HL-60/S4 (cell line): ENCODE data around the gene SGIP1.
"Not testable (repeated sequence)": the region's sequence is repeated elsewhere in the genome, so short reads cannot be mapped to it uniquely, and the experiment has no call there.

Source experiments
- in situ Hi-C: fragments of 300-500 bp; cut with MboI; formaldehyde crosslinking; loops from 2 replicates; pipeline ENCODE4 v1.14.3; 2022; ENCODE audit warnings: low sequenced_read_pairs

The SGIP1 gene

GRCh38 chr1:66758241-66758755, 224.3 kb downstream of the SGIP1 start:
- in situ Hi-C loops, result loop anchor here (25.0 kb wide), 1 partner anchor 754 kb away; no protein-coding TSS in a partner anchor

- in situ Hi-C loops, result loop anchor here (10.0 to 25.0 kb wide), 2 partner anchors 384 to 752 kb away; no protein-coding TSS in a partner anchor
Observed at GRCh38 chr1:66760506-66760905, 226.6 kb downstream of the SGIP1 start.

- in situ Hi-C loops, result loop anchor here (10.0 to 25.0 kb wide), 2 partner anchors 384 to 751 kb away; no protein-coding TSS in a partner anchor
Observed at GRCh38 chr1:66761221-66761620, 227.3 kb downstream of the SGIP1 start.

- in situ Hi-C loops, result loop anchor here (10.0 to 25.0 kb wide), 2 partner anchors 380 to 747 kb away; no protein-coding TSS in a partner anchor
Observed at GRCh38 chr1:66764994-66765578, 231.1 kb downstream of the SGIP1 start.

GRCh38 chr1:66767626-66768025, 233.7 kb downstream of the SGIP1 start:
- in situ Hi-C loops, result loop anchor here (10.0 to 25.0 kb wide), 2 partner anchors 377 to 745 kb away; no protein-coding TSS in a partner anchor

- in situ Hi-C loops, result loop anchor here (10.0 to 25.0 kb wide), 2 partner anchors 376 to 743 kb away; no protein-coding TSS in a partner anchor
Observed at GRCh38 chr1:66768965-66769364, 235.0 kb downstream of the SGIP1 start.

- in situ Hi-C loops, result loop anchor here (10.0 to 25.0 kb wide), 2 partner anchors 375 to 743 kb away; no protein-coding TSS in a partner anchor
Observed at GRCh38 chr1:66769512-66770229, 235.7 kb downstream of the SGIP1 start.

- in situ Hi-C loops, result loop anchor here (25.0 kb wide), 1 partner anchor 742 kb away; no protein-coding TSS in a partner anchor
Observed at GRCh38 chr1:66770240-66770639, 236.3 kb downstream of the SGIP1 start.

GRCh38 chr1:66770694-66771093, 236.7 kb downstream of the SGIP1 start:
- in situ Hi-C loops, result loop anchor here (25.0 kb wide), 1 partner anchor 742 kb away; no protein-coding TSS in a partner anchor

GRCh38 chr1:66773227-66773626, 239.3 kb downstream of the SGIP1 start:
- in situ Hi-C loops, result loop anchor here (25.0 kb wide), 1 partner anchor 739 kb away; no protein-coding TSS in a partner anchor

GRCh38 chr1:66774438-66774837, 240.5 kb downstream of the SGIP1 start:
- in situ Hi-C loops, result loop anchor here (25.0 kb wide), 1 partner anchor 738 kb away; no protein-coding TSS in a partner anchor

- in situ Hi-C loops, result no loop called here
Observed at GRCh38 chr1:66775646-66776045, 241.7 kb downstream of the SGIP1 start.

GRCh38 chr1:66777831-66778230, 243.9 kb downstream of the SGIP1 start:
- in situ Hi-C loops, result no loop called here

GRCh38 chr1:66778266-66778665, 244.3 kb downstream of the SGIP1 start:
- in situ Hi-C loops, result no loop called here

- in situ Hi-C loops, result no loop called here
Observed at GRCh38 chr1:66778969-66779368, 245.0 kb downstream of the SGIP1 start.

GRCh38 chr1:66779475-66780078, 245.6 kb downstream of the SGIP1 start:
- in situ Hi-C loops, result no loop called here

- in situ Hi-C loops, result not testable (repeated sequence)
Observed at GRCh38 chr1:66785800-66786199, 251.8 kb downstream of the SGIP1 start.

GRCh38 chr1:66787641-66788040, 253.7 kb downstream of the SGIP1 start:
- in situ Hi-C loops, result no loop called here

- in situ Hi-C loops, result no loop called here
Observed at GRCh38 chr1:66788231-66788939, 254.4 kb downstream of the SGIP1 start.
